ENCODE data around the gene ZDHHC20.

ZDHHC20 gene

DNA sequence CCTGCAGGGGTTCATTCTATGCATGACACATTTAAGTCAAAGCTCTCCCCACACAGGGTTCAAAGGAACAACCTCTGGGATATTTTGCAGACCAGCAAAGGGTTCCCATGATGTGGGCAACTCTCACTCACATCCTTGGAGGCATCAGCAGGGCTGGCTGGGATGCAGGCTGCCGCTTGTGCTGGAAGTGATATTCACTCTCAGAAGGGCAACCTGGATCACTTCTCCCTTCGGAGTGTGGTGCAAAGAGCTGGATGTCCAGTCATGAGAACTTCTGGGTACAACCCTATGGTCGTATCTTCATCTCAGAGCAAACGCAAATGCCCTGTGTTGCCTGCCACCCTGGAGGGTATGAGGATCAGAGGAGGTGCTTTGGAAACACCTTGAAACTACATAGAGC, 98.6 kb downstream of the ZDHHC20 start:
- DNase-seq = no peak

DNA sequence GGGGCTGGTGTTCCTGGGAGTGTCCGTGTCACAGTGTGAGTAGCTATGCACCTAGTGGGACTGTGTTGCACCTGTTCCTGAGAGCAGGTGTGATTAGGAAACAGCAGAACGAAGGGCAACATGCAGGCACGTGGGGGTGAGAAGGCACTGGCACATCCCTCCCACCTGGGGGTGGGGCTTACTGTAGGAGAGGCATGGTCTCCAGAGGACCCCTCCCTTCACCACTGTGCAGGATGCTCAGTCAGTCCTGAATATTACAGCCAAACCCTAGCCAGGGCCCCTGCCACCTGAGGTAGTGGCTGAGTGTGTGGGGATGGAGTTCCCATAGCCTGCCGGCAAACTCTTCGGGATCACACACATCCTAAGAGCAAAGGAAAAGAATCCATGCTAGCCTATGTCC, 99.2 kb downstream of the ZDHHC20 start:
- no peak for DNase-seq

DNA sequence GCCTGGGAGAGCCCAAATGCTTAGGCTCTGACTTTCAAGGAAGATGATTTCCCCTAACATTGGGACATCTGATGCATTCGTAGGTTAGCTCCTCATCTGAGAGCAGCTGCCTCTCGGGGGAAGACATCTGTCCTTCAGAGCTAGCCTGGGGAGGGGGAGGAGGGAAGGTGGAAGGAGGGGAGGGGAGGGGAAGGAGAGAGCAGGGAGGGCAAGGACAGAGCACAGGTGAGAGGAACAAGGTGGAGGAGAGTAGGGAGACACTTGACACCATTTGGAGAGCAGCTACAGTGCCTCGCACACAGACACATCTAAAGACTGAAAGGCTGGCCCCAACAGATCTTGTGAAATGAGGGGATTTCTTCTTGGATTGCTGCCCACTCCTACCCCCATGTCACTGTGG, 103.8 kb downstream of the ZDHHC20 start:
- DNase-seq = no peak

DNA sequence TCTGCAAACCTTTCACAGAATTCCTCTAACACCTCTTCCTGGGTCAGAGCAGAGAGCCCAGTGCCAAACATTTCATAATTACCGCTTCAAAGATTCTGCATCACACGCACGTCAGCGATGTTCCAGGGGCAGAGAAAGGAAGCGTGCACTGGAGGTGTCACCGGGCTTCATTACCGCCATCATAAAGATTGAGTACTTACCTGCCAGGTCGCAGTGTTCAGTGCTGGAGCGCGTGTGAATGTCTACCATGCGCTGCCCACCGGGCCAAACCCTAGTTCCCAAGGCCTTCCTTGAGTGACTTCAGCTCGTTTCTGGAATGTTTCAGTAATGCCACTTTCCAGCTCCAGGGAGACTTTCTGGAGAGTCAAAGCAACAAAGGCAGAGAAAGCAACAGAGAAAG, 104.4 kb downstream of the ZDHHC20 start:
- no peak for DNase-seq

DNA sequence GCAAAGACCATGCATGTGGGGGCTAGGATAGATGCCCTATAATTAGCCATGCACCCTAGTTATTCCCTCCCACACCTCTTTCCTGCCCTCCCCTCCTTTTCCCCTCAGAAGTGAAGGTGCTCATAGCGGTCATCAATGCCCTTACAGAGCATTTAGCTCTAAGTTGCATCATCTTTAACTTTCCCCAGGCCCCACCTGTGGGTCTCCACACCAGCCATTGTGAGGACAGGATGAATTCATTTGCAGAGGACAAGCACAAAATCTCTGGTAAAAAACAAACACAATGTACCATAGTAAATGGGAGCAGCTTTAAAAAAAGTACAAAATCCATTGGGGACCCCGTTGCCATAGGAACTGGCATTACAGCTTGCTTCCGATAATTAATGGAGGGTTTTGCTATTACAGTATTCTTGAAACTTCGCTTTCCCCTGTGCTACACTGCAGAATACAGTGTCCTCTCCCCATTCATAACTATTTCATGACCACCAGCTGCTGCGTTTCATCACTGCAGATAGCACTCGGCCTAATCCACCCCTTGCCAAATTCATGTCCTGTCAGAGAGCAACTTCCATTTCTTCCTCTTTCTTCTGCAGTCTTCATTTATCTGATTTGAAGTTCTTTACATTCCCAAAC, 110.5 kb downstream of the ZDHHC20 start:
- peak; percentile 42 for DNase-seq

DNA sequence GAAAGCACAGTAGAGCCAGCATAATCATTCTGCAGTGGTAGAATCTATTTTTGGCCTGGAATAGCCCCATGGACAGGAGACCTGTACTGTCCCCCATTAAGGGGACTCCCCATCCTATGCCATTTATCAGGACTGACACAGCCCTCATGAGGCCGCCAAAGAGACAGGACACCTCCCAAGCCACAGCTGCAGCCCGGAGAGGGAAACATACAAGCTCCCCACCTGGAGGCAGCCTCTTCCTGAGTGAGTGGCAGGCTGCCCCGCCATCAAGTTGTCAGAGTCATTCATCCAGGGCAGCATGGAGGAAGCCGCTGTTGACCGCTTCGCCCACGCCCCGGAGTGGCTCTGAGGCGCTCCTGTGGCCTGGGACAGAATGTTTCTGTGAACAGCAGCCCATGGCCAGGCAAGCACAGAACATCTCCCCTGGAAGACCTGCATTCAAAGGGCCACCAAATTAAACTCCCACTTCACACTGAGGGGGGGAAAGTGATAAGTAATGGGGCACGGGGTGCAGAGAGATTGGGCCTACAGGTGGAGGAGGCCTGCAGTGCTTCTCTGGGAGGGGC, 111.3 kb downstream of the ZDHHC20 start:
- no peak for DNase-seq

DNA sequence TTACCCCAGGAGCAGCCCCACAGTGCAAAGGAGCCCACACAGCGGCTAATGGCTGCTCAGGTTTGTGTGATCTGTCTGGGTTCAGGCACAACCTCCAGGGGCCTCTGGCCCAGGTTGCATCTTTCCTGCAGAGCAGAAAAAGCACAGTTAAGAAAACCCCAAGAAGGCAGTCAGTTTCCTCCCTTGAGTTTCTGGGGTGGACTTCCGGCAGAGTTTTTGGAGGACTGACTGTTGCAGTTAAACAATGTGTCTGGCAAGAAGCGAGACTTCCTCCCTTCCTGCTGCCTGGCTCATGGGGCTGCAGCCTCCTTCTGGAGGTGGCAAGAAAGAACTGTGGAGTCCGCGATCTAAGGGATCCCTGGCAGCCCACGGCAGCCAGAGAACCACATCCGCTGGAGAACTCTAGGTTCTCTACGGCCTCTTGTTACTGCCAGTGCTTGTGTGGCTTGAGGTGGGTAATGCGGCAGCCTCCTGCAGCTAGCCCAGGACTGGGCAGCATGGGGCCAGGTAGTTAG, 114.4 kb downstream of the ZDHHC20 start:
- peak; percentile 35 for DNase-seq

DNA sequence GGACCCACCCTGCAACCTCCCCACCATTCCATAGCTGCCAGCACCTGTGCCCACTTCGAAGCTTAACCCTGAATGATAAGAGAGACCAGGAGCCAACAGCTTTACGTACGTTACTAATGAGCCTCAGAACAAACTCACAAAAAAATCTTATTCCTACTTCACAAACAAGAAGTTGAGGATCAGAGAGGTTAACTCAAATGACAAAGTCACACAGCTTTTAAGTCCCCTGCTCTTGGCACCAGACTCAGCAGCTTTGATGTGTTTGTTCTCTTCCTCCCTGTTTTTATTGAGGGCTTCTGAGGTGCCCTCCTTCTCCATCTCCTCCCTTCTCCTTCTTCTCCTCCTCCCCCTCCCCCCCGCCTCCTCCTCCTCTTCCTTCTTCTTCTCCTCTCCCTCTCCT, 115.4 kb downstream of the ZDHHC20 start:
- DNase-seq = no peak

DNA sequence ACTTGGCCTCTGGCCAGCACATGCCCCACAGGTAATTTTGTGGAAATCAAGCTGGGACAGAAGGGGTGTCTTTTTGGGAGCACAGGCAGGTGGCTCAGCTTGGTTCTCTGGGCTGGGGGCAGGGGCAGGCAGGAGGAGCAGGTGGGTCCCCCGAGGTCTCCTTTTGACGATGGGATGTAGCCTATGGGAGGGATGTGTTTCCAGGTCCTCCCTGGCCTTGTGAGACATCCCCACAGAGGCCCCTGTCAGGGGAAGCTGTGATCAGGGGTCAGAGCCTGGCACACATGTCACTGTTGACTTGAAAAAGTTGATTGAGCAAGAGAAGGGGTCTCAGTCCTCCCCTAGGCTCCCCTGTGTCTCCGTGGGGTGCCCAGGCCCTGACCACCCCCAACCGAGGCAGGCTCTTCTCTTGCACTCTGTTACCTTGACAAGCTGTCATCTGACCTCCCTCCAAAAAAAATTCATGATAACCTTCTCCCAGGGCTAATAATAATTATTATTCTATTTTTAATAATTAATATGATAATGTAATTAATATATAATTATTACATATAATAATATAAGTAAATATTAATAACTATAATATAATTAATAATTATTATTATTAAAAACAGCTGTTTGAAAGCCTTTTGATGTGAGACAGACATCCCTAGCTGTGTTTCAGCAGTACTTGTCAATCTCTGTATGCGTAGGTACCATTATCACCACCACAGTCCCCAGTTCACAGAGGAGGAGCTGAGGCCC, 116.2 kb downstream of the ZDHHC20 start:
- DNase-seq = no peak

DNA sequence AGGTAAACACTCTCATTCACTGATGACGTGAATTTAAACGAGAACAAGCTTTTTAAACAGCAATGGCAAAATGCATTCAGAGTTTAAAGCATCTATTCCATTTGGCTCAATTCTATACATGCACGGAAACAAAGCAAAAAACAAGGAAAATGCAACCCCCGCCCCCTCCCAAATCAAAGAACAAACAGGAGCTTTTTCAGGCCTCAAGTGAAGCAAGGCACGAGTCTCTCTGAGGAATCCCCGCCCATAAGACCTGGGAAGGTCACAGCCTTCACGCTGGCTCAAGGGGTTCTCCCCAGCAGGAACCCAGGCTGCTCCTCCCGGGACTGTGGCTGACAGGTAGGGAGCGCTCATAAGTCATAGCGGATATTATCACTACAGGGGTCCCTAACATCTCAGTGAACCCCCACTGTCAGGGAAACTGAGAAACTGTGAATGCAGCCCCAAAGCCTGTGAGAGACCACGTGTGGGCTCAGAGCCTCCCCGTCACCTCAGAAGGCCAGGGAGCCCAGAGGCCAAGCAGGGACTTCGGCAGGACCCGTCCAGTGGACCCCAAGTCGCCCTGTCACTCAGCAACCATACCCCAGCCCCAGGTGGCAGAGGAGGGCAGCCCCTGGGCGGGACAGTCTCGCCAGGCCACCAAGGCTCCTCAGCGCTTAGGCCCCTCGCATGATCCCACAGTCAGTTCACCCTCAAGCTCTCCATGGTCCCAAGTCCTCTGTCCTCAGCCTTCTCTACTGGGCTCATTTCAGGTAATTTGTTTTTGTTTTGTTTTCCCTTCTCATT, 117.3 kb downstream of the ZDHHC20 start:
- DNase-seq = no peak

DNA sequence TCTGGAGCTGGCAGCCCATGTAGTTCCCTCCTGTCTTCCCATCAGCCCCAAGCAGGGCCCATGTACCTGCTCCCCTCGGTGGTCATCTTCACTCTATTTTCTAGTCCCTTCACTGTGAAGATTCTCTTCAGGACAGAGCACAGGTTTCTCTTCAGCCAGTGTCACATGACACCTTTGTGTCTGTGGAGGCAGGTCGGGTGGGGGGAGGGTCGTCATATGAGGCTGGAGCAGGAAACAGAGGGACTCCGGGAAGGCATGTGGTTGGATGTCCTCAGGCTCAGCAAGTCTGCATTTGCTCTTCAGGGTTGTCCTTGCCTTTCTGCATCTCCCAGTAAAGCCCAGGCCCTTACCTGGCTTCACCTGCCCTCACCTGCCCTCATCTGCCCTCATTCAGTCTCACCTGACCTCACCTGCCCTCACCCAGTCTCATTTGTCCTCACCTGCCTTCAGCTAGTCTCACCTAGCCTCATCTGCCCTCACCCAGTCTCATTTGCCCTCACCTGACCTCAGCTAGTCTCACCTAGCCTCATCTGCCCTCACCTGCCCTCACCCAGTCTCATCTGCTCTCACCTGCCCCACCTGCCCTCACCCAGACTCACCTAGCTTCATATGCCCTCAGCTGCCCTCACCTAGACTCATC, 120.3 kb downstream of the ZDHHC20 start:
- no peak for DNase-seq

DNA sequence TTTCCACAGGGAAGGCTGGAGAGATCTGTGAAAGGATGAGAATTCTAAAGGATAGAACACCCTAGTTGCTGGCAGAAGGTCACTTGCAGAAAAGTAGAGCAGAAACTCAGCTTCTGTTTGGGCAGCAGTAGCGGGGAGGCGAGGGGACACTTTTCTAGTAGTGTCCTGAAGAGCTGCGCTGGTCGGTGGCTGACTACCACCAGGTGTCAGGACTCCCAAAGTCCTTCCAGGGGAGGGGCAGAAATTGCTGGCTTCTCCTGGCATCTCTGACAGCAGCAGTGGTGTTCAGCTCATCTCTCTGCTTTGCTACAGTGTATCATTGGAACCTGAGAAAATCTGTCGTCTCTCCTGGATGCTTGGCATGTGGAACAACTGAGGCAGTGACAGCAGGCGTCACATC, 120.9 kb downstream of the ZDHHC20 start:
- DNase-seq = no peak

DNA sequence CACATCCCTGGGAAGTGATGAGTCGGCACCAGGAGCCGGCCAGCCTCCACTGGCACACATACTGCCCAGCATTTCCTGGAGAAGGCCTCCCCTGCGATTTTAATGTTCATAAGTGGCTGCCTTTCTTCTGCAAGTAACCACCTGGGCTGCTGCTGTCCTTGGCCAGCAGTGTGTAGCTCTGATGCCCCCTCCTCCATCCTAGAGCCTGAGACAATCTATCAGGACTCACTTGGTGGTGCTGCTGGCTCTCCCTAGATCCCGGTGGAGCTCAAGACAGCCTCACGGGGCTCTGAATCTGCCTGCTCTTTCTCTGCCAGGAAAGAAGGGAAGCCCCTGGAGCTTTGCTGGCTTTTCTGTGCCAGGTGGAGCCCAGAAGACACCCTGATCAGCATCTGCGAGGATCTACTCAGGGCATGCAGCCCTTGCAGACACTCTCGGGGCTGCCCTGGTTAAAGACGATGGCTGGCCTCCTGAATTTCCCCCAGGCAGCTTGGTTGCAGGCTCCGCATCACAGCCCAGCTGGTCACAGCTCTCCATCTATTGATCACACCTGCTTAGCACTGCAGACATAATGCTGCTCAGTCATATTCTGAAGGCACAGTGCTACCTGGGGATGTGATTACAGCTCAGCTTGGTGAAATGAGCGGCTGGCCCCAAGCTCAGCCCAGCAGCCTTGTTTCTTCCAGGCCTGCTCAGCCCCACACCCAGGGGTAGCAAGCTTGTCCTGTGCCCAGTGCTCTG, 122.3 kb downstream of the ZDHHC20 start:
- no peak for DNase-seq

DNA sequence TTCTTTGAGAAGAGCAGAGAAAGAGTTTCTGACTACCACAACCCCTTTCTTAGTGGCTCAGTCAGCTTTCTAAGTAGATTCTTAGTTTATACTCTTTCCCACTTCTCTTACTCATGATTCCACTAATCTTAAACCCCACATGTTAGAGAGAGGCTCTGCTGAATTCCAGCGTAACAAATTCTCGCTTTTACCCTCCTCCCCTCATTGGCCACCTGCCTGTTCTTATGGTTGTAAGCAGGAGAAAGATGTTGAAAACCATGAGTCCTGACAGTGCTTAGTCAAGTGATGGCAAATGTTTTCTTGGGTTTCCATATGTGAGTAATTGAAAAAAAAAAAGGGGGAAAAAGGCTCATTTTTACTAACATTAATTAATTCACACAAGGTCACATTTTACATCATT, 125.9 kb downstream of the ZDHHC20 start:
- no peak for DNase-seq

DNA sequence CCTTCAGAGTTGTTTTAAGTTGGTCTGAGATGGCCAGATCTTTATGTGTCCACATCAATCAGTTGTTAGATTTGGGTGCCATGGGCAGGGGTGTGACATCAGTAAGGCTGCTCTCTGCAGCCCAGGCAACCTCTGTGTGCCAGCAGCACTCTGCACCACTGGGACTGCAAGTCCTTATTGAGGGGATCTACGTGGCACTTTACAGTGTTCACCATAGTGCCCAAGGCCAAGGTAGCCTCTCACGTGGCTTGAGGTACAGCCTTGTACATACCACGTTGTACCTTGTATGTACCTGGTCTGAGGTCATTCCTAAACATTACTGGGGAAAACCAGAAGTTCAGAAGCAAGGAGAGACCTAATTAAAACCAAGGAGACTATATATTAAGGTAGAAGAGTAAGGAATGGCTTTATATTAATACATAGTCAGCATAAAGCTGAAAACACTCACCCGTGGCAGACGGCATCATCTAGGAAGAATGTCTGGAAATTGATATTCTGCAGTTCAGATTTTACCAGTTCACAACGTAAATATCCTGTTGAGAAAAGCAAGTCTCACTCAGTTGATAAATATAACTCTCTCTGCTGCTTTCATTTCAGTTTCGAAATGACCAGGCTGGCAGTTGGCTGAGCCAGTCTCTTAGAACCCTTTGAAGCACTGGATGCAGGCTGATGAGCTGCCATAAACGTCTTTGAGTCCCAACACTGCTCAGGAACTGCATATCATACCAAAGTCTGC, 128.8 kb downstream of the ZDHHC20 start:
- no peak for DNase-seq

DNA sequence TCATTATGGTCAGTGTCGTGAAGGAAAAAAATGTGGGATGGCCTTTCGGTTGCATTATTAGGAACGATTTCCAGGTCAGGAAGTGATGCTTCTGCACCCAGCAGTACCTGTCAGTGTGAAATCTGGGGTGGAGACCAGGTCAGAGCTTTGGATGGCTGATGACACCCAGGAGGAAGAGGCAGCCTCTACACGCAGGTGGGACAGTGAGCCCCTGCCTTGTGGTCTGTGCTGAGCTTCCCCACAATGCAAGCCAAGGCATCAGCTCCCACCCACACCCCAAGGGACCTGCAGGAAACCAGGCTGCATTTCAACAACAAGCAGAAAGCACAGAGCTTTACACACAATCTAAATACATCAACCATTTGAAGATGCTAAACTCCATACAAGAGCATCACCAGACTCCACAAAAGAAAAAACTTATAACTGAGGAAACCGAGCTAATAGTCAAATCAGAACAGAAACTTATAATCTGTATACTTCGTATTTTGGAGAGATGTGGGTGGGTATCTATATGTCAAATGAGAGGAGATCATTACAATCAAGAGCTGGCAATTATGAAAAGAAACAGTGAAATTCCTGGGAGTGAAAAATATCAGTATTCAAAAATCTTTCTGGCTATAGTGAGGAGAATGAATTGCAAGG, 130.1 kb downstream of the ZDHHC20 start:
- DNase-seq = no peak

DNA sequence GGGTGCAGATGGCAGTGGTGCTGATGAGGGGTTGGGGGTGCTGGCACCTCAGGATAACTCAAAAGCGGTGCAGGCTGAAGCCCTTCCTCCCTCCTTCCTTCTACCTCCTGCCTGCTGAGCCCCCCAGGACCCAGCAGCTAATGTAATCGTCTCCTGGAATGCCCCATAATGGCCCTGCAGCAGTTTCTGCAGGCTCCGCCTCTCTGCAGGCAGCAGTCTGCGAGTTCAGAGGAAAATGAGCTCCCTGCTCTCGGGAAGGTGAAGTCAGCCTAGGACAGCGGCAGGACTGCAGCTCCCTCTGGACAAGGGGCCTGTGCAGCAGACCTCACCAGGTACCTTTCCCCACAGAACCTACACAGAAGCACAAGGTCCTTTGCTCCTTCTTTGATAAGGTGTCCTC, 130.9 kb downstream of the ZDHHC20 start:
- DNase-seq = no peak

DNA sequence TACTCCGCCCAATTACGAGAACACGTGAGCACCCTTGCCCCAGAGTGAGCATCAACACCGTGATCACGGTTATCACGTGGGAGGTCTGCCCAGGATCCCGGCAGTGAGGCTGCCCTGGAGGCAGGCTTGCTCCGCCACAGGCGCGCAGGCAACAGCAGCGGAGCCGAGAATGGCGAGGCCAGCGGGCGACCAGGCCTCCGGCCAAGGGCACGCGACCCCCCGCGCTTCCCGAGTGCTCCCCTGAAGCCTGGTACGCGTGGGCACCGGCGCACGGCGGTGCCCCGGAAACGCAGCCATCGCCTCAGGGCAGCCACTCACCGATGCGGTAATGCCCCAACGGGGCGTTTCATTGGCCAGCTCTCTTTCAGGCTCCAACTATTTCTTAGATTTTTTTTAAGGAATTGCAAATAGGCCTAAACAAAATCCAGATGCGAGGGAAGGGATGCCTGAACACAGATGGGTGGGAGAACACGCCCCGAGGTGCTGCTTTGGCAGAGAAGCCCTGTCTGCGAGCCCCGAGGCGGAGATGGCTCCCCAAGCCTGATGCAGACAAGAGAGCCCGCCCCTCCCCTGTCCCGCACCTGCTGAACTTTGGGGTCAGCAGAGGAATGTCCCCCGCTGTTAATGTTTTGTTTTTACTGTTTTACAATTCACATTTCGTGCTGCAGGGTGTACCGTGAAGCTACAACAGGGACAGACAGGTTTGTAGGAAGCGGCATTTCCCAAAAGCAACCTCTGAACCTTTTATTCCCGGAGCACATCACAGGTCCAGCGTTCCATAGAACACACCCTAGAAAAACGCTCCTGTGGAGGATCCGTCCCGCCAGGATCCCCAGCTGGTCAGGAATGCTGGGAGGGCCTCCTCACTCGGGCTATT, 132.7 kb downstream of the ZDHHC20 start:
- peak; percentile 38 for DNase-seq

DNA sequence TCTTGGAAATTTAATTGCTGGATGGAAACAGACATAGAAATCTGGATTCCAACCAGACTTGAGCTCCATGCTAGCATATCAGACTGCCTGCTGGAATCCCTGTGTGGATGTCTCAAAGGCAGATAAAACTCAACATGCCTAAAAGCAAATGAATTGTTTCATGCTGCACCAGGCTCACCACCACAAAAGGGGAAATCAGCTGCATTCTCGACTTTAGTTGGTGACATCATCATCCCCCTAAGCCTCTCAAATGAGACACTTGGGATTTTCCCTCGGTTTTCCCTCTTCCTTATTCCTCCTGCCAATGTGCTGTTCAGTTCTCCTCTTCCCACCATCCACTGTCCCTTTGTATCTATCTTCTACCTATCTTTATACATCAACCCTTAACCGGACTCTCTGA, 134.3 kb downstream of the ZDHHC20 start:
- DNase-seq = no peak

DNA sequence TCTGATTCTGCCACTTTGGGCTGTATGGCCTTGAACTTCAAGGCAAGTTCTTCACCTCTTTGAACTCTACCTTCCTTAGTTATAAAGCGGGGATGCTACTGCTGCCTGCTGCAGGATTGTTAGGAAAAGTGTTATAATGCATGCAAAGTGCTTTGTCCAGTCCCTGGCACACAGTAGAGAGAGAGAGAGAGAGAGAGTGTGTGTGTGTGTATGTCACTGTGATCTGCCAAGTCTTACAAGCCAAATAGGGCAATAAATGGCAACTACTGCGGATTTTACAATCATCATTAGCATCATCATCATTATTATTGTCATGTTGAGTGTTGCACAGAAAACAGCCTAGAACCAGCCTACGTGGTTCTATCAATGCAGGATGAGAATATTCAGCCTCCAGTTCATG, 136.1 kb downstream of the ZDHHC20 start:
- no peak for DNase-seq

Data from hematopoietic multipotent progenitor cell treated with erythropoietin and hydrocortisone succinate and interleukin-3 and kit ligand, for 6 days (in vitro differentiated cells).